Measurements from ENCODE around the gene EXOG.
"Not testable (repeated sequence)": the region's sequence is repeated elsewhere in the genome, so short reads cannot be mapped to it uniquely, and the experiment has no call there.

Gene EXOG

GRCh38 chr3:38562467-38562925 is 66.4 kb downstream of the EXOG start:
- no peak for DNase-seq (ENCODE audit: low read depth in 2 of 2, low spot score in 1 of 2)

- no peak for DNase-seq (ENCODE audit: low read depth in 2 of 2, low spot score in 1 of 2)
These were observed 67.1 kb downstream of the EXOG start for GRCh38 chr3:38563070-38563885.

DNA sequence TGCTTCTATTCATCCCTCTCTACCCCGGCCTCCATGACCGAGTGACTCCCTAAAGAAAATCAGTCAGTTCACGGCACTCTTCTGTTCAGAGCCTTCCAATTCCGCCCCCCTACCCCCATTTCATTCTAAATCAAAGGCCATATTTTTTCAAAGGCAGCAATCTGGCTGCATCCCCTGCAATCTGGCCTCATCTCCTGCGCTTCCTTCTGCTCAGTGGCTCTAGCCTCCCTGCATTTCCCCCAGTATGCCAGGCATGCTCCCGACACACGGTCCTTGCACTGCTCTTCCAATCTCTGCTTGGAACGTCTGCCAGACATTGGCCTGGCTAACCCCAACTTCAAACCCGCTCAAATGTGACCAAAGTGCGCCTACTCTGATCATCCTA is 67.7 kb downstream of the EXOG start:
- DNase-seq (ENCODE audit: low read depth in 2 of 2, low spot score in 1 of 2), result no peak

GRCh38 chr3:38564631-38565338 is 68.6 kb downstream of the EXOG start:
- DNase-seq (ENCODE audit: low read depth in 2 of 2, low spot score in 1 of 2), result no peak

- no peak for DNase-seq (ENCODE audit: low read depth in 2 of 2, low spot score in 1 of 2)
These were observed 69.4 kb downstream of the EXOG start for GRCh38 chr3:38565339-38566214.

DNA sequence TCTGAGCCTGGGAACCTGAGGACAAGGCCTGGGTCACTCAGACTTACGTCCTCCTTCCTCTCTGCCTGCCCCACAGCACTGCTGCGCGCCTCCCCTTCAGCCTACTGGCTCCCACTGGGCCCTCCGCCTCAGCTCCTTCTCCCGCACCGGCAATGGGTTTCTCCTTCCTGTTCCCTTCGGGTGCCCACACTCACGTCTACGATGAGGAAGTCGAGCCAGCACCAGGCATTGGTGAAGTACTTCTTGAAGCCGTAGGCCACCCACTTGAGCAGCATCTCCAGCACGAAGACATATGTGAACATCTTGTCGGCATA is 70.0 kb downstream of the EXOG start:
- DNase-seq (ENCODE audit: low read depth in 2 of 2, low spot score in 1 of 2), result no peak

DNA sequence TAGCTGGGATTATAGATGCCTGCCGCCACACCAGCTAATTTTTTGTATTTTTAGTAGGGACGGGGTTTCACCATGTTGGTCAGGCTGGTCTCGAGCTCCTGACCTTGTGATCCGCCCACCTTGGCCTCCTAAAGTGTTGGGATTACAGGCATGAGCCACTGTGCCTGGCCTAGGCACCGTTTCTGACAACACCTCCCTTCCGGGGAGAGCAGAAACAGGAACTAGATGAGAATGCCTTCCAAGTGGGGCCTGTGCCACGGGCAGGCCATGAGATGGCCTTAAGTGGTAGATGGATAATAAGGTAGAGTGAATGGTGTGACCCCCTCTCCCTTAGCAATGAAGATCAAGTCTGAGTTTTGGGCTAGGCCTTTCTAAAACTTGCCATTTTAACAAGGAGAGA is 70.7 kb downstream of the EXOG start:
- DNase-seq (ENCODE audit: low read depth in 2 of 2, low spot score in 1 of 2), result not testable (repeated sequence)

GRCh38 chr3:38567498-38567897 is 71.4 kb downstream of the EXOG start:
- DNase-seq (ENCODE audit: low read depth in 2 of 2, low spot score in 1 of 2), result no peak

DNA sequence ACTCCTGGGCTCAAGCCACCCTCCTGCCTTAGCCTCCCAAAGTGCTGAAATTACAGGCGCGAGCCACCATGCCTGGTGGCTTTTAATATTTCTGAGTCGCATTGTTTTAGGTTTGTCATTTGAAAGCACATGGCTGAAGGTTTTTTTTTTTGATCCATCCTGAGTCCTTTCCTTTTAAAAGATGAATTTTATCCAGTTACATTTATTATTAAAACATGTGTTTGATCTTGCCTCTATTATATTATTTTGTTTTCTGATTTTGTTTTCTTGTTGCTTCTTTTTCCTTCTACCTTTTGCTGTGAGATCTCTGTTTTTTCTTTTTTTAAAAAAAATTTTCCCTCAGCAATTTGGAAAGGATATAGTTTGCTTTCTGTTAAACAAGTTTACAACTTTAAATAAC is 77.0 kb downstream of the EXOG start:
- DNase-seq (ENCODE audit: low read depth in 2 of 2, low spot score in 1 of 2), result no peak

- no peak for DNase-seq (ENCODE audit: low read depth in 2 of 2, low spot score in 1 of 2)
These were observed 77.4 kb downstream of the EXOG start for GRCh38 chr3:38573556-38573955.

DNA sequence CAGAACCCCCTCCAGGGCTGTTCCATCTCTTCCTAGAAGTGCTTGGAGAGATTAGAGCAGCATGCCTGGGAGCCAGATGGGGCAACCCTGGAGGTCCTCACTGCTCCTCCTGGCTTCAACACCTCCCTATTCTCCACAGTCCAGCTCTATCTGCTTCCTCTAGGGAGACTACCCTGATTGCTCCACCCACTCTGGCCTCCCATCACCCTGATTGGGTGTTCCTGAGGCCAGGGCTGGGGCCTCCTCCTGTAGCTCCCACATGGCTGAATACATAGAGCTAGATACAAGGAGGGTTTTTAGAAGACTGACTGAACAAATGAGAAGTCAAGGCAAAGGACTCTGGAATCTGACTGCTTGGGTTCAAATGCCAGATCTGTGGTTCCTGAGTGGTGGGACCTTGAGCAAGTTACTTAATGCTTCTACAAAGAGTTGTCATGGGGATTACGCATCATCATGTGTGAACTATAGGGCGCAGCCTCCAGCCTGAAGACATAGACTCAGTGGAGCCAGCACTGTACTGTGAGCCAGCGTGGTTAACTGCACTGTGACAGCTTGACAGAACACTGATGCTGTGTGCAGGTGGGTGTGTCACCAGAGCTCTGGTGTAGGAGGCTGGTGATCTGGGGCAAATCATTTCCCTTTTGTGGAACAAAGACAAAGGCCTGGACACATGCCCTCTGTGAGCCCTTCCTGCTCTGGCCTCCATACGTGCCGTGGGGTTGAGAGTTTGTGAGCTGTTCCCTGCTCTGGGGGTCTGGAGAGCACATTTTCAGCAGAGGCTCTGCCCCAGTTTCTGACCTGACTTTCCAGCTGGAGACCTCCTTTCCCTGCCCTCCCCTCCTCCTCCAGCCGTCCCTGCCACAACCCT is 78.5 kb downstream of the EXOG start:
- no peak for DNase-seq (ENCODE audit: low read depth in 2 of 2, low spot score in 1 of 2)

GRCh38 chr3:38575279-38575843 is 79.2 kb downstream of the EXOG start:
- no peak for DNase-seq (ENCODE audit: low read depth in 2 of 2, low spot score in 1 of 2)

All from stimulated activated CD8-positive, alpha-beta memory T cell treated with anti-CD3 and anti-CD28 coated beads, Interleukin-4, amount 100 ng/mL, for 1 hour (primary cell).